Esophagus squamous epithelium (tissue), 5 donors: ENCODE measurements around the gene BRD1. TPM values are rescaled to one million over a fixed set of nuclear protein-coding genes. Genes with fewer than 3 reads are reported as not detected.
A peak's percentile ranks its signal among the peaks of the same experiment; 100 is the strongest.

Source experiments
- DNase-seq: peaks from one replicate; lab custom pipeline; 2025; lab: John Stamatoyannopoulos, UW
- H3K27ac ChIP-seq, 4 donors: fragments of 200-600 bp; sonication (generic); one replicate each; pipeline ENCODE4 v1.5.1; 2016 to 2019; ENCODE audit warnings: mild to moderate bottlenecking in 1 of 4
- H3K27me3 ChIP-seq, 4 donors: fragments of 200-600 bp; sonication (generic); 1 replicate in 3 of 4; 2 replicates in 1 of 4; pipeline versions ENCODE4 v1.5.1 to v1.6.0; 2017 to 2021; ENCODE audit warnings: antibody characterized with exemption in 1 of 4
- H3K36me3 ChIP-seq, 3 donors: fragments of 200-600 bp; sonication (generic); one replicate each; pipeline ENCODE4 v1.5.1; 2016 to 2019
- H3K4me1 ChIP-seq, 3 donors: fragments of 200-600 bp; sonication (generic); one replicate each; pipeline ENCODE4 v1.5.1; 2017 to 2019
- H3K4me3 ChIP-seq, 4 donors: fragments of 200-600 bp; sonication (generic); 1 replicate in 3 of 4; 2 replicates in 1 of 4; pipeline ENCODE4 v1.5.1; 2016 to 2019; ENCODE audit warnings: mild to moderate bottlenecking in 2 of 4, moderate library complexity in 1 of 4
- H3K9me3 ChIP-seq, 3 donors: fragments of 200-600 bp; sonication (generic); one replicate each; pipeline ENCODE4 v1.5.1; 2016 to 2019
- CTCF ChIP-seq, 6 experiments: fragments of 450-650 bp in 4 of 6; fragments of 200-600 bp in 2 of 6; sonication (generic) in 2 of 6; IDR thresholded peaks; one replicate each; pipeline ENCODE4 v1.5.1; 2016 to 2019; ENCODE audit warnings: antibody characterized with exemption in 6 of 6, mild to moderate bottlenecking in 4 of 6, moderate library complexity in 4 of 6
- POLR2A ChIP-seq, 4 donors: fragments of 450-650 bp; IDR thresholded peaks; one replicate each; pipeline ENCODE4 v1.6.1; 2017; ENCODE audit warnings: antibody characterized with exemption in 4 of 4, mild to moderate bottlenecking in 4 of 4, moderate library complexity in 3 of 4
- WGBS, 2 donors: methylation state at CpG; one replicate each; pipeline ENCODE4 v1.1.5; 2018; 5-methylcytosine and 5-hydroxymethylcytosine counted together
- intact Hi-C: fragments of 100-400 bp; cut with DNase I; formaldehyde crosslinking; loops from one replicate; pipeline ENCODE4 v1.15.0; 2022
- total RNA-seq, 4 donors: library from RNA; depleted of rRNA; stranded (reverse); fragments of >200 nt; gene quantifications; one replicate each; pipeline ENCODE4 v1.1.0, GENCODE V29; 2016
- donor health status: DM: yes; HTN: yes; CAD: no.

The BRD1 gene
- total RNA-seq: 10 to 100 TPM; 17.8 to 37.4 (median 29.9) TPM

DNA sequence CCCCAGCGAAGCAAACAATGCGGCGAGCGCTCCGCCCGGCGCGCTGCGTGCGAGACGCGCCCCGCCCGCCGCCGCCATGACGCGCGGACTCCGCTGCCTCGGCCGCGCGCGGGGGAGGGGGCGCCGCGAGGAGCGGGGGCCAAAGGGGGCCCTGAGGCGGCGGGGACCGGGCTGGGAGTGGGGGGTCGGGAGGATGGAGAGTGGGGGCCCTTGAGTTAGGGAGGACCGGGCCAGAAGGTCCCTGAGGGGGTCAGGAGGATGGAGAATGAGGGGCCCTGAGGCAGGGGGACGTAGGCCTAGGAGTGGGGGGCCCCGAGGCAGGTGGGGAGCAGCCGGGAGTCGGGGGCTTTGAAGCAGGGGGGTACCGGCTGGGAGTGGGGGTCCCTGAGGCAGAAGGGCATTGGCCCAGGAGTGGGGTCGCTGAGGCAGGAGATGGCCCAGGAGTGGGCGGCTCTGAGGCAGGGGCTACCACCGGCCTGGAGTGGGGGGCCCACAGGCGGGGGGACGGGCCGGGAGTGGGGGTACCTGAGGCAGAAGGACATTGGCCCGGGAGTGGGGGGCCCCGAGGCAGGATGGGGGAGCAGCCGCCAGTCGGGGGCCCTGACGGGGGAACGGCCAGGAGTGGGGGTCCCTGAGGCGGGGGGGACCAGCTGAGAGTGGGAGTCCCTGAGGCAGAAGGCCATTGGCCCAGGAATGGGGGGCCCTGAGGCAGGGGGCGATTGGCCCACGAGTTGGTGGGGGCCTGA is at the start of gene BRD1:
Gene BRD1 (minus strand): TSS at position 21 of the 746 bp plus-strand sequence. CDS start 3,556 bp downstream, outside the sequence.
- 64 to 95% methylated on average over 4 to 5 of the region's 54 CpGs for WGBS, 2 donors
- DNase-seq: no peak
- TF ChIP-seq CTCF (IDR thresholded peaks at IDR 0.05): no peak
- TF ChIP-seq POLR2A (IDR thresholded peaks at IDR 0.05): peak in 1 of 4 donors; percentile 41
- Histone ChIP-seq H3K27ac (peak within 1 kb of the TSS; percentile 90 to 99 (median 95)), H3K27me3 (no peaks in the 10 kb centered on the region), H3K4me1 (peaks cover 26 to 67% (median 26%) of the 10 kb centered on the region in 3 donors), H3K4me3 (peak within 1 kb of the TSS; percentile 72 to 85 (median 79)), H3K9me3 (no peaks in the 10 kb centered on the region), H3K36me3 (peaks cover 8 to 25% (median 9%) of the 10 kb centered on the region in 3 donors)
- intact Hi-C loops: no loop called here

- intact Hi-C loops: no loop called here
- H3K9me3 ChIP-seq: peaks cover 0 to 18% (median 0%) of the 10 kb centered on the region in 3 donors
- no peak for DNase-seq
- 91 to 92% methylated on average over 15 to 16 of the region's 16 CpGs for WGBS, 2 donors
- H3K36me3 ChIP-seq: peaks cover 0 to 34% (median 0%) of the 10 kb centered on the region in 3 donors
- H3K27me3 ChIP-seq: no peaks in the 10 kb centered on the region
- H3K4me1 ChIP-seq: no peaks in the 10 kb centered on the region
- H3K4me3 ChIP-seq: no peak overlapping the region
- H3K27ac ChIP-seq: no peak overlapping the region
- TF ChIP-seq CTCF (IDR thresholded peaks at IDR 0.05): no peak
- no peak for TF ChIP-seq POLR2A (IDR thresholded peaks at IDR 0.05)
These were observed 45.7 kb upstream of the BRD1 start for GRCh38 chr22:49873228-49873940.

GRCh38 chr22:49872347-49872746 is 44.7 kb upstream of the BRD1 start:
- no peak overlapping the region for H3K27ac ChIP-seq
- peaks cover 0 to 22% (median 3%) of the 10 kb centered on the region in 3 donors for H3K9me3 ChIP-seq
- intact Hi-C loops: no loop called here
- no peak for DNase-seq
- peaks cover 0 to 34% (median 0%) of the 10 kb centered on the region in 3 donors for H3K36me3 ChIP-seq
- H3K4me3 ChIP-seq: no peak overlapping the region
- no peaks in the 10 kb centered on the region for H3K4me1 ChIP-seq
- WGBS, 2 donors: 89 to 92% methylated on average over 7 of the region's 7 CpGs
- TF ChIP-seq CTCF (IDR thresholded peaks at IDR 0.05) (no peak), POLR2A (IDR thresholded peaks at IDR 0.05) (no peak)
- no peaks in the 10 kb centered on the region for H3K27me3 ChIP-seq

DNA sequence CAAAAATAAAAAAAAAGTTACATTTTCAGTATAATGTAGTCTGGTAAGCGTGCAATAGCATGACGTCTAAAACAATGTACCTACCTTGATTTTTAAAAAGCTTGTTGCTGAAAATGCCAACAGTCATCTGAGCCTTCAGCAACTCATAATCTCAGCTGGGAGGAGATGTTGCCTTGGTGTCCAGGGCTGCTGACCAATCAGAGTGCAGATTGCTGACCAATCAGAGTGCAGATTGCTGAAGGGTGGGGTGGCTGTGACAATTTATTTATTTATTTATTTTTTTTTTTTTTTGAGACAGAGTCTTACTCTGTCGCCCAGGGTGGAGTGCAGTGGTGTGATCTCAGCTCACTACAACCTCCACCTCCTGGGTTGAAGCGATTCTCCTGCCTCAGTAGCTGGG is 43.8 kb upstream of the BRD1 start:
- DNase-seq: no peak
- peaks cover 3 to 30% (median 12%) of the 10 kb centered on the region in 3 donors for H3K9me3 ChIP-seq
- 89 to 98% methylated on average over 3 to 4 of the region's 4 CpGs for WGBS, 2 donors
- peaks cover 0 to 41% (median 0%) of the 10 kb centered on the region in 3 donors for H3K36me3 ChIP-seq
- no peaks in the 10 kb centered on the region for H3K27me3 ChIP-seq
- no peak for TF ChIP-seq POLR2A (IDR thresholded peaks at IDR 0.05)
- no peak for TF ChIP-seq CTCF (IDR thresholded peaks at IDR 0.05)
- H3K4me3 ChIP-seq: no peak overlapping the region
- H3K27ac ChIP-seq: no peak overlapping the region
- intact Hi-C loops: no loop called here
- no peaks in the 10 kb centered on the region for H3K4me1 ChIP-seq
